Activated CD4-positive, CD25-positive, alpha-beta regulatory T cell (primary cell): ENCODE results near the gene TIAM2.
"Not testable (repeated sequence)": the region's sequence is repeated elsewhere in the genome, so short reads cannot be mapped to it uniquely, and the experiment has no call there.

Experiments
- DNase-seq, 4 experiments: peaks; one replicate each; lab custom pipeline; 2025; lab: John Stamatoyannopoulos, UW

TIAM2 gene

DNA sequence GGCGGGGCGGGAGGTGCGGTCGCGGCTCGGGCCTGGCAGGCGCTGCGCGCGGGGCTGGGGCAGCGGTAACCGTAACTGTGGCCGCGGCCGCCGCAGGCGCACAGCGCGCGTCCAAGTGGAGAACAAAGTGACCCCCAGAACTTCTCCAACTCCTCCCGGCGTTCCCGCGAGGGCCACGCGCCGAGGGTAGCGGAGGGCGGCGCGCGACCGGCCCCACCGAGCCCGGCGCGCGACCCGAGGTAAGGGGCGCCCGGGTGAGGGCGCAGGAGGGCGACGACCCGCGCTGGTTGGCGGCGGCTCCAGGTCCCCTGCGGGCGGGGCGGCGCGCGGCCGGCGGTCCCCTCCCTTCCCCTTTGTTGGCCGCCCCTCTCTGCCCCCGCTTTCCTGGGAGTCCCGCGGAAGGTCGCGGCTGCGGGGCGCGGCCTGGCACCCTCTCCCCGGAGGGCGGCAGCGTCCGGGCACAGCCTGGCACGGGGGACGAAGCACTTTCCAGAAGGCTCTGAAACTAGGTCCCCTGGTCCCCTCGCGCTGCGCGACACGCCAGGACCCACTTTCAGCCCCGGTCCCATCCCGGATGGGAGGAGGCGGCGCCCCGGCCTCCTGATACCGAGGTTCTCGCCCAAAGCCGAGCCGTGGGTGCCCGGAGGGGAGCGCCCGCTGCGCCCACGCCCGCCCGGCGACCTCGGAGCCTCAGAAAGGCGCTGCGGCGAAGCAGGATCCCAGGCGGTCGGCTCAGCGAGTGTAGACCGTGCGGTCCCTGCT lies at the start of gene TIAM2:
TSS of gene TIAM2 (plus strand) at position 62 of the 762 bp plus-strand sequence. CDS start 133,909 bp downstream, outside the sequence.
- DNase-seq = no peak

DNA sequence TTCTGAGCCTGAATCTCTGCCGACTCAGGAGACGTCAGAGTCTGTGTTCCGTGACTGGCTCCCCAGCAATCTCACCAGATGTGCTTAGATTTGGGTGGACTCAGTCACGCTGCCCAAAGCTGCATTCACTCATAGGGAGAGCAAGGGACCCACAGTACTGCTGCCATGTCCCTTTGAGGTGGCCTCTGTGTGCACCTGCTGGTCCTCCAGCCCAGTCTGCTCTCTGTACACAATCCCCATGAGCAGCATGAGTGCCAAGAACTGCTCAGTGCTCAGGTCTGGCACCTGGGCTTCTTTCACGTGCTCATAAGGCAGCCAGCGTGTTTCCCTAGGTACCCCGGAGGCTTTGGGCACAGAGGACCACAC lies 44.2 kb upstream of the TIAM2 start:
- DNase-seq = no peak

DNA sequence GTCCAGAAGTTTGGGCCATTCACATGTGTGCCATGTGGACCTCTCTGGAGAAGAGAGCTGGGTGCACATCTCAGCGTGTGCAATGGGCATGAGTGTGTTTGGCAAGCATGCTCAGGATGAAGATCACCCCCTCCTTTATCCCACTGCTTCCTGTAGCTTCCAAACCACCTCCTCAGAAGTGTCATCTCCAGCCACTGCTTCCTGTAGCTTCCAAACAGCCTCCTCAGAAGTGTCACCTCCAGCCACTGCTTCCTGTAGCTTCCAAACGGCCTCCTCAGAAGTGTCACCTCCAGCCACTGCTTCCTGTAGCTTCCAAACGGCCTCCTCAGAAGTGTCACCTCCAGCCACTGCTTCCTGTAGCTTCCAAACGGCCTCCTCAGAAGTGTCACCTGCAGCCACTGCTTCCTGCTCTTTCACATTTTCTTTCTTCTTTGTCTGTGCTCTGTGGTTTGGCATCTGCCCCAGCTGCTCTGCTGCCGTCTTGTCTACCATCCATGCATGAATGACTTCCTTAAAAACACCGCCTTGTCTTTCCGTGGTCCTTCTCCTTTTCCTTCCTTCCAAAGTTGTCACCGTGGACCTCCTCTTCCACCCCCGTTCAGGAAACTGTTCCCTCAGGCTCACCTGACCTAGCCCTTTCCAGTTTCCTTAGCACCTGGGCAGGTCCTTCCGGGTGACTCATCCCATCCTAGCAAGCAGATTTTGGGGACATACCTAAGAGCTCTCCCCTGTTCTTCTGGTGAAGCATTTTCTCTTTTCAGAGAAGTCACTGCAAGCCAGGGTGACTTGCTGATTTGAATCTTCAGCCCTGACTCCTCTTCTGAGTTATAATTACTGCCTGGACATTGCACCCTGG lies 43.5 kb upstream of the TIAM2 start:
- no peak for DNase-seq

DNA sequence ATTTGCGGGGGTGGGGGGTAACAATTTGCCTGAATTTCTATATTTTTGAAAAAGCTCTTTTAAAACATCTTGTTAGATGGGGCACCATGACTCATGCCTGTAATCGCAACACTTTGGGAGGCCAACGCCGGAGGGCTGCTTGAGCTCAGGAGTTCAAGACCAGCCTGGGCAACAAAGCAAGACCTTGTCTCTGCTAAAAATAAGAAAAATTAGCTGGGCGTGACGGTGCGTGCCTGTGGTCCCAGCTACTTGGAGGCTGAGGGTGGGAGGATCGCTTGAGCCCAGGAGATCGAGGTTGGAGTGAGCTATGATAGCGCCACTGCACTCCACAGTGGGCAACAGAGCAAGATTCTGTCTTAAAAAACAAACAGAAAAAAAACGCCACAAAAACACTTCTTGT lies 41.5 kb upstream of the TIAM2 start:
- DNase-seq = no peak

GRCh38 chr6:154954347-154954746 lies 40.8 kb upstream of the TIAM2 start:
- DNase-seq = no peak

- DNase-seq = no peak
These were observed 38.2 kb upstream of the TIAM2 start for GRCh38 chr6:154956771-154957522.

GRCh38 chr6:154958469-154958868 lies 36.6 kb upstream of the TIAM2 start:
- no peak for DNase-seq

GRCh38 chr6:154960299-154960843 lies 34.7 kb upstream of the TIAM2 start:
- no peak for DNase-seq

DNA sequence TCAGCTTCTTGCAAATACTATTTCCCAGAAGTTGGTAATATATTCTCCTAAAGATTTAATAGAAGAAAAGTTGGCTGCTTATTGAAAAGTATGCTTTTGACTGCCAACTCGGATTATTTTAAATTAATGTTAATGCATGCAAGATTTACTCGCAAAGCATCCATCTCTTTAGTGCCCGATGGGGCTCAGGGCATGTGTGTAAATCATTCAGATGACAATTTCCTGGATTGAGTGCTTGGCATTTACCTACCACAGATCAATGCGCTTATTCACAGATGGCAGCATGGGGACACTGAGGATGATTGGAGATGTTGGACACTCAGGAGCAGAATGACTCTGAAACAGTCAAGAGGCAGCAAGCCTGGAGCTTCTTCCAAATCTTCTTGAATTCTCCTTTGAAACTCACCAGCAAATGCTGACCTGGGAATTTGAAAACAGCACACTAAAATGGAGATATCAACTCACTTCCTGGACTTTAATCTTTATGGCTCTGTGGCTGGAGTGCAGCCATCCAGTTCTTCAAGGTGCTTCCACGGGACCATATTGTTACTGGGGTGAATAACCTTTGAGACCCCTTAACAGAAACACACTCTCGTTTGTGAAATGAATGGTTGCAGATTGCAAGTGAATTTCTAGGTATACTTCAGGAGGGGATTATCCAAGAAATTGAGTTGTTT lies 34.1 kb upstream of the TIAM2 start:
- no peak for DNase-seq

DNA sequence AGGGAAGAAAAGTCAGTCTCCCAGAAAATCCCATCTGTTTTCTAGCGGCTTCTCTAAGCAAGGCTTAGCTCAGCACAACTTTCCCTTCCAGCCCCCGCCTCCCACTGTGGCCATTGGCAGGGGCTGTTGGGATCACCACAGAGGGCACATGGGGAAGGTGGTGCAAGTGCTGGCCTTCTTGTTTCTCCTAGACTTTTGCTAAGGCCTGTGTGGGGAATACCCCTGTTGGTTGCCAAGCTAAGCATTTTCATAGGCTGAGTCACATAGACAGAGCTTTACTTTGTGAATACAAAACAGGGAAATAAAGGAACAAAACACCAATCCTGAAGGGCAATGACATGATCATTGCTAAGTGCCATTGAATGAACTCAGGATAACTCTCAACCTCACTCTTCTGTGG lies 32.4 kb upstream of the TIAM2 start:
- no peak for DNase-seq

GRCh38 chr6:154966065-154966770 lies 28.9 kb upstream of the TIAM2 start:
- not testable (repeated sequence) for DNase-seq

DNA sequence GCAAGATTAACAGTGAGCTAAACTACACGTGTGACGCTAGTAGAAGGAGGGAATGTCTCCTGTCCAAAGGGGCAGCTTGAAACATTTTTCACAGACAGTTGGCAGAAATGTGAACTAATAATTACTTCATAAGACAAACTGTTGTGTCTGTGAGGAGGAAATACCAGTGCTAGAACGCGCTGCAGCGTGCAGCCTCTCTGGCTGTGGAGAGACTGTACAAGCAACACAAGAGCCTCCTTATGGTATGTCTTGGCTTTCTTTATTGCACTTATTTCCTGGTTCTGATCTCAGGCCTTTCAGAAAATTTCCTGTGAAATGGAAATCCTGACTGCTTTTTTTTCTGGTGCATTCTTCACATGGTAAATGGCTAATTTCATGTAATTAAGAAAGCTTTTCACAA lies 25.3 kb upstream of the TIAM2 start:
- DNase-seq = no peak

DNA sequence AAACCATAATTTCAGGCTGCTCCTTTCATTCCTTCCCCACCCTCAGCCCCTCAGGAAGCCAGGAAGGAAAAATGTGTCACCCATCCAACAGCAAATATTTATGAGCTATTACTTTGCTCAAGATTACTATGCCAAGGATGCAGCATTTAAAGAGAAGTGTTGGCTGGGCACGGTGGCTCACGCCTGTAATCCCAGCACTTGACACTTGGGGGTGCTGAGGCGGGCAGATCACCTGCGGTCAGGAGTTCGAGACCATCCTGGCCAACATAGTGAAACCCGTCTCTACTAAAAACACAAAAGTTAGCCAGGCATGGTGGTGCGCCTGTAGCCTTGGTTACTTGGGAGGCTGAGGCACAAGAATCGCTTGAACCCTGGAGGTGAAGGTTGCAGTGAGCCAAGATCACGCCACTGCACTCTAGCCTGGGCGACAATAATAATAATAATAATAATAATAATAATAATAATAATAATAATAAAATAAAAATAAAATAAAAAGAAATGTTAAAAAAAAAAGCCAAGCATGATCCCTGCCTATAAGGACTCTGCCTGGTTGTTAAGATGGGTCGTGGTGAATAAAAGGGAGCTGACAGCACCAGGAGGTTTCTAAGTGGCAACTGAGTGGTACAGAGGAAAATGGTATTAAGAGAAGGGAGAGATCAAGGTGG lies 20.5 kb upstream of the TIAM2 start:
- DNase-seq = no peak

DNA sequence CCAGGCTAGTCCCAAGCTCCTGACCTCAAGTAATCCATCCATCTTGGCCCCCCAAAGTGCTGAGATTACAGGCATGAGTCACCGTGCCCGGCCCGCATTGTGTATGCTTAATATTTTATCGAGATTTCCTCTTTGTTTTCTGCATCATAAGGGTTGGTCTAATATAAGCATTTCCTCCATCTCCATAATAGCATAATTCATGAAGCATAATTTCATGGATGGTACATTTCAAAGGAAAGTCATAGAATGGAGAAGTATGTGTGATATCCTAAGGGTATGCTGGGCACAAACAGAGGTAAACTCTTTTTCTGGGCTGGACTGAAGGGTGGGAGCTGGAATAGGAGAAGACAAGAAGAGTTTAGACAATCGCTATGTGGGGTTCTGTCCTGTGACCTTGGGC lies 17.5 kb upstream of the TIAM2 start:
- DNase-seq = no peak

DNA sequence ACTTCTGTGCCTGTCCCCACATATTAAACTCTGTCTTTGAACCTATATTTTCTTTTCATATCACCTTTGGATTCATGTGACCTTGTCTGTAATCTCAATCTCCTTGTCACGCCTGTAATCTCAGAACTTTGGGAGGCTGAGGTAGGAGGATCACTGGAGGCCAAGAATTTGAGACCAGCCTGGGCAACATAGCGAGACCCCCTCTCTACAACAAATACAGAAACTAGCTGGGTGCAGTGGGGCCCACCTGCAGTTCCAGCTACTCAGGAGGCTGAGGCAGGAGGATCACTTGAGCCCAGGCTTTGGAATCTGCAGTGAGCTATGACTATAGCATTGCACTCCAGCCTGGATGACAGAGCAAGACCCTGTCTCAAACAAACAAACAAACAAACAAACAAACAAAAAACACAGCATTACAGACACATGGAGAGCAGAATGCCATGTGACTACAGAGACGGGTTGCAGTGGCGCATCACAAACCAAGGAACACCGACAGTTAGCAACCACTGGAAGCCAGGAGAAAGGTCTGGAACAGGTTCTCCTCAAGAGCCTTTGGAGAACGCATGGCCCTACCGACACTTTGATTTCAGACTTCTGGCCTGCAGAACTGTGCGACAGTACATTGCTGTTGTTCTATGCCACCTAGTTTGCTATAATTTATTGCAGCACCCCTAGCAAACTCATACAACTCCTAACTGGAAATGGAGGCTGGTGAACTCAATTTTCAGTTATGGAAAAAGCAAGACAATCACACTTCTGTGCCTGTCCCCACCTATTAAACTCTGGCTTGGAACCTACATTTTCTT lies 14.6 kb upstream of the TIAM2 start:
- no peak for DNase-seq

DNA sequence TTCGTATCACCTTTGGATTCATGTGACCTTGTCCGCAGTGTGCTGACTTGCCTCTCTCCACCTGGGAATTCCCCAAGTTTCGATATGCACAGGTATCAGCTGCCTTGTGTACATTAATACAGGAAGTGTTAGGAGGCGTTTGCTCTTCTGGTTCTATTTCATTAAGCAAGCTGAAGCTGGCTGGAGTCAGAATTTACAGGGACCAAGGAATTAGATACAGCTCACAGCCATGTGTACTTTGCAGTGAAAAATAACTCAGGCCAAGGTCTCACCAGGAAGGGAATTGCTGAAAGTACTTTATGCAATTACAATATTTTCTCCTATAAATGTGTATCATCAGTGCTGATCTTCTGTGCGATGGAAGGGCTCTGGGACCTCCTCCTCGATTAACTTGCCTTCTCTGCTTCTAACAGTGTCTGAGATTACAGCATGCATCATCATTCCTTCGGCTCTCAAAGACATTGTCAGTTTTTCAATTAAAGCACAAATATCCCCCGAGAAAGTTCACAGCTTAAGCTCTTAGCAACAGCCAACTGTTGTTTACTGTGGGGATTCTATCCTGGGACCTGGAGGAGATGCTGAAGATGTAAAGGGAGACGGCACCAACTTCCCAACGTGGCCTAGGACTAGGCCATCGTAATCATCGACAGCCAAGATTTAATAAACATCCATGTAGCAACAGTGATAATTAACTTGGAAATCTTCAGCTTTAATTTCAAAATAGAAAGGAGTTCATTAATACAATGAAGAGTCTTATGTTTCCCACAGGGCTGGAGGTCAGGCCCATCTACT lies 13.8 kb upstream of the TIAM2 start:
- no peak for DNase-seq

DNA sequence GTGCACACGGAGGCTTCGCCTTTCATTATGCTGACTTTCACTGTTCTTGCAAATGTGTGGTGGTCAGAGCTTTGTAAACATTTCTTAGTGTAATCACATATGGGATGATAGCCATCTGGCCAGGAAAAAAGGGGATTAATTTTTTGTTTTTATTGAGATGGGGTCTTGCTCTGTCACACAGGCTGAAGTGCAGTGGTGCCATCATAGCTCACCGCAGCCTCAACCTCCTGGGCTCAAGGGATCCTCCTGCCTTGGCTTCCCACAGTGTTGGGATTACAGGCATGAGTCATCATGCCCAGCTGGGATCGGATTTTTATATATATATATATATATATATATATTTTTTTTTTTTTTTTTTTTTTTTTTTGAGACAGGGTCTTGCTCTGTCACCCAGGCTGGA lies 11.0 kb upstream of the TIAM2 start:
- no peak for DNase-seq

- no peak for DNase-seq
These were observed 8.3 kb upstream of the TIAM2 start for GRCh38 chr6:154986787-154987235.

GRCh38 chr6:154989448-154989847 lies 5.7 kb upstream of the TIAM2 start:
- no peak for DNase-seq
